Nephron (organoid): ENCODE data around the gene THSD4.

ENCODE experiments used
- H3K27ac Mint-ChIP-seq, 3 experiments: 2 replicates each; pipeline ENCODE4 v1.8.0; 2020; ENCODE audit warnings: mixed read lengths in 3 of 3, mild to moderate bottlenecking in 2 of 3, moderate library complexity in 1 of 3
- H3K27me3 Mint-ChIP-seq: 2 replicates; pipeline ENCODE4 v1.8.0; 2021; ENCODE audit warnings: low read depth, mild to moderate bottlenecking, moderate library complexity, mixed read lengths
- H3K36me3 Mint-ChIP-seq: 2 replicates; pipeline ENCODE4 v1.8.0; 2020; ENCODE audit warnings: low read depth, mixed read lengths
- H3K4me1 Mint-ChIP-seq: 2 replicates; pipeline ENCODE4 v1.8.0; 2020; ENCODE audit warnings: mixed read lengths
- H3K4me3 Mint-ChIP-seq, 3 experiments: 2 replicates each; pipeline ENCODE4 v1.8.0; 2020; ENCODE audit warnings: mild to moderate bottlenecking in 3 of 3, mixed read lengths in 3 of 3, moderate library complexity in 2 of 3
- H3K9me3 Mint-ChIP-seq: 2 replicates; pipeline ENCODE4 v1.8.0; 2020; ENCODE audit warnings: mixed read lengths
- CTCF ChIP-seq, 3 experiments: fragments of 200-600 bp; sonication (generic); IDR thresholded peaks; one replicate each; pipeline ENCODE4 v1.5.0; 2021; ENCODE audit warnings: antibody characterized with exemption in 3 of 3; ENCODE audit not compliant: unreplicated experiment in 3 of 3

The THSD4 gene

GRCh38 chr15:71219645-71220044 is 104.4 kb downstream of the THSD4 start:
- peaks cover 28% of the 10 kb centered on the region for H3K4me1 Mint-ChIP-seq
- H3K4me3 Mint-ChIP-seq, result no peak overlapping the region
- no peak overlapping the region for H3K27ac Mint-ChIP-seq
- H3K36me3 Mint-ChIP-seq, result peaks cover 4% of the 10 kb centered on the region
- H3K9me3 Mint-ChIP-seq, result no peaks in the 10 kb centered on the region
- peaks cover 7% of the 10 kb centered on the region for H3K27me3 Mint-ChIP-seq
- no peak for TF ChIP-seq CTCF (IDR thresholded peaks at IDR 0.05; ENCODE audit: unreplicated experiment in 3 of 3)

- Mint-ChIP-seq H3K4me3 (no peak overlapping the region), H3K36me3 (no peaks in the 10 kb centered on the region), H3K27me3 (peaks cover 7% of the 10 kb centered on the region), H3K9me3 (no peaks in the 10 kb centered on the region), H3K27ac (no peak overlapping the region), H3K4me1 (peaks cover 25% of the 10 kb centered on the region)
- TF ChIP-seq CTCF (IDR thresholded peaks at IDR 0.05; ENCODE audit: unreplicated experiment in 3 of 3), result no peak
Observed at GRCh38 chr15:71220828-71221227, 105.6 kb downstream of the THSD4 start.

DNA sequence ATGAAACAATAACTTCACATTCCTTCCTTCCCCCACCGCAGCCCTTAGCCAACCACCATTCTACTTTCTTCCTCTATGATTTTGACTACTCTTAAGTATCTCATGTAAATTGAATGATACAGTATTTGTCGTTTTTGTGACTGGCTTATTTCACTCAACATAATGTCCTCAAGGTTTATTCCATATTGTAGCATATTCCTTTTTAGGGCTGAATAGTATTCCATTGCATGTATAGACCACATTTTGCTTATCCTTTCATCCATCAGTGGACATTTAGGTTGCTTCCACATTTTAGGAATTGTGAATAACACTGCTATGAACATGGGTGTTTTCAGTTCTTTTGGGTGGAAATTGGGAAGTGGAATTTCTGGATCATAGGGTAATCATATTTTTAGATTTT is 106.1 kb downstream of the THSD4 start:
- H3K27me3 Mint-ChIP-seq, result peaks cover 7% of the 10 kb centered on the region
- H3K4me1 Mint-ChIP-seq, result peaks cover 31% of the 10 kb centered on the region
- no peaks in the 10 kb centered on the region for H3K9me3 Mint-ChIP-seq
- H3K4me3 Mint-ChIP-seq, result no peak overlapping the region
- no peak for TF ChIP-seq CTCF (IDR thresholded peaks at IDR 0.05; ENCODE audit: unreplicated experiment in 3 of 3)
- H3K36me3 Mint-ChIP-seq, result no peaks in the 10 kb centered on the region
- no peak overlapping the region for H3K27ac Mint-ChIP-seq

DNA sequence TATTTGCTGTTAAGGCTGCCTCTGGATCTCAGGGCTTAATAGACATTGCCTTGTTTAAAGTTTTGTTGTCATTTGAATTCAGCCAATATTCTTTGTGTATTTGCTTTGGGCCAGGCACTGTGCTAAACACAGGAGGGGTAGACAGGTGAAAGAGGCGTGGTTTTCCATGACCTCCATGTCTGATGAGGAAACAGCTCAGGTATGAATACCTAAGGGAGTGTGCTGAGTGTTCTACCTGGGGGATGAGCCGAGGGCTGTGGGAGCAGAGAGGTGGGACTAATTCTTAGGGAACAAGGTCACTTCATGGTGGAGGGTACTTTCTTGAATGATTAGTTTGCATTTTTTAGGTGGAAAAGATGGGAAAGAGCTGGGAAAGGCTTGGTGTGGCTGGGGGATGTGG is 108.2 kb downstream of the THSD4 start:
- no peaks in the 10 kb centered on the region for H3K9me3 Mint-ChIP-seq
- H3K4me1 Mint-ChIP-seq, result peaks cover 45% of the 10 kb centered on the region
- peaks cover 7% of the 10 kb centered on the region for H3K27me3 Mint-ChIP-seq
- no peak overlapping the region for H3K27ac Mint-ChIP-seq
- no peak overlapping the region for H3K4me3 Mint-ChIP-seq
- H3K36me3 Mint-ChIP-seq, result no peaks in the 10 kb centered on the region
- no peak for TF ChIP-seq CTCF (IDR thresholded peaks at IDR 0.05; ENCODE audit: unreplicated experiment in 3 of 3)

DNA sequence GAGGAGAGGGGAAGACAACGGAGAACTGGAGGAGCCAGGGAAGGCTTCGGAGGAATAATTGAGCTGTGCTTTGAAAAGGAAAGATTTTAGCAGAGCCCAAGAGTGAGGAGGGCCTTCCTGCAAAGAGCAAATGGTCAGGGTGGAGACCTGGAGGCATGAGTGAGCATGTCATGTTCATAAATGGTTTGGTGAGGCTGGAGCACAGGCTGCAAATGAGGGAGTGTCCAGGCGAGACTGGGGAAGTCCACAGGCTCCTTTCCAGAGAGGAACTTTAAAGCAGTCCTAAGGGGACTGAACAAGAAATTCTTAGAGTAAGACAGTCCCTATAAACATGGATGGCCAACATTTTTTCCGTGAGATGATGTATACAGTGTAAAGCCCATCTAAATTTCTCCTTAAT is 108.8 kb downstream of the THSD4 start:
- Mint-ChIP-seq H3K9me3 (no peaks in the 10 kb centered on the region), H3K27me3 (peaks cover 7% of the 10 kb centered on the region), H3K4me1 (peaks cover 47% of the 10 kb centered on the region), H3K4me3 (no peak overlapping the region), H3K36me3 (no peaks in the 10 kb centered on the region), H3K27ac (no peak overlapping the region)
- no peak for TF ChIP-seq CTCF (IDR thresholded peaks at IDR 0.05; ENCODE audit: unreplicated experiment in 3 of 3)

DNA sequence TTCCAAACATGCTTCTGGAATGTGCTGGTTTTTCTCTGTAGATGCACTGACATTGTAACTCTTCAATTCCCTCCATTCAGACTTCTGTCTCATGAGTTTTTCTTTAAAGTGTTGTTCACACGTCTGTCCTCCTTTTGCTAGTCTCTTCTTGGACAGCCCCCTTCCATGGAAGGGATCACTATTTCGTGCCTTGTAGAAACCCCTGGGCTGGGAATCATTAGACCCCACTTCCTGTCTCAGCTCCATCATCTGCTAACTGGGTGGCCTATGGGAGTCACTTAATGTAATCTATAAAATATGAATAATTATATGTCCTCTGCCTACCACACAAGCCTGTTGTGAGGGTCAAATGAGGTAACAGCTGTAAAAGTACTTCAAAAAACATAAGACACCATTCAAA is 110.6 kb downstream of the THSD4 start:
- Mint-ChIP-seq H3K27ac (peak overlapping the region; percentile 68 to 88 (median 79)), H3K27me3 (peaks cover 10% of the 10 kb centered on the region), H3K36me3 (no peaks in the 10 kb centered on the region), H3K4me3 (no peak overlapping the region), H3K9me3 (no peaks in the 10 kb centered on the region), H3K4me1 (peaks cover 57% of the 10 kb centered on the region)
- no peak for TF ChIP-seq CTCF (IDR thresholded peaks at IDR 0.05; ENCODE audit: unreplicated experiment in 3 of 3)
